Keratinocyte (primary cell): ENCODE measurements around the gene RPS27A. TPM values are rescaled to one million over a fixed set of nuclear protein-coding genes. Genes with fewer than 3 reads are reported as not detected.
"Not testable (repeated sequence)": the region's sequence is repeated elsewhere in the genome, so short reads cannot be mapped to it uniquely, and the experiment has no call there.

ENCODE experiments used
- DNase-seq: peaks from one replicate; pipeline ENCODE4 v3.0.0-alpha.2; 2011; ENCODE audit warnings: low read depth, missing footprints, low spot score
- FAIRE-seq: peaks from 2 replicates; lab custom pipeline; 2011; peaks lifted over from hg19 to GRCh38; lab: Jason Lieb, UNC
- H2AFZ ChIP-seq: 2 replicates; pipeline ENCODE4 v1.6.0; 2012; ENCODE audit warnings: low read length, control low read depth, inconsistent platforms; ENCODE audit not compliant: control insufficient read depth
- H3K27ac ChIP-seq: 2 replicates; pipeline ENCODE4 v1.5.1; 2011; ENCODE audit warnings: low read length; ENCODE audit not compliant: control insufficient read depth, insufficient read depth
- H3K27me3 ChIP-seq: 3 replicates; pipeline ENCODE4 v1.6.0; 2011; ENCODE audit warnings: low read length; ENCODE audit not compliant: control insufficient read depth, insufficient read depth; ENCODE audit errors: extremely low read depth
- H3K36me3 ChIP-seq, 2 experiments: 2 replicates in 1 of 2; 3 replicates in 1 of 2; pipeline ENCODE4 v1.5.1; 2011; ENCODE audit warnings: low read length in 2 of 2, mild to moderate bottlenecking in 1 of 2; ENCODE audit not compliant: control insufficient read depth in 2 of 2, insufficient read depth in 2 of 2; ENCODE audit errors: extremely low read depth in 1 of 2
- H3K4me1 ChIP-seq: 3 replicates; pipeline ENCODE4 v1.5.1; 2011; ENCODE audit warnings: low read length; ENCODE audit not compliant: control insufficient read depth, insufficient read depth; ENCODE audit errors: extremely low read depth
- H3K4me2 ChIP-seq: 3 replicates; pipeline ENCODE4 v1.6.0; 2011; ENCODE audit warnings: low read depth, low read length; ENCODE audit not compliant: control insufficient read depth, insufficient read depth; ENCODE audit errors: extremely low read depth
- H3K4me3 ChIP-seq, 3 experiments: fragments of 200-600 bp in 1 of 3; sonication (generic) in 1 of 3; 2 replicates in 2 of 3; 3 replicates in 1 of 3; pipeline ENCODE4 v1.5.1; 2011 to 2016; ENCODE audit warnings: low read length in 3 of 3, mild to moderate bottlenecking in 3 of 3, control low read depth in 2 of 3, inconsistent platforms in 1 of 3, low read depth in 1 of 3, mixed read lengths in 1 of 3, mixed run types in 1 of 3, moderate library complexity in 1 of 3; ENCODE audit not compliant: control insufficient read depth in 2 of 3, insufficient read depth in 2 of 3; ENCODE audit errors: extremely low read depth in 1 of 3
- H3K79me2 ChIP-seq: 2 replicates; pipeline ENCODE4 v1.6.0; 2012; ENCODE audit warnings: low read length; ENCODE audit not compliant: control insufficient read depth, insufficient read depth
- H3K9ac ChIP-seq: 3 replicates; pipeline ENCODE4 v1.6.0; 2011; ENCODE audit warnings: low read length; ENCODE audit not compliant: control insufficient read depth, insufficient read depth; ENCODE audit errors: extremely low read depth
- H3K9me1 ChIP-seq: 3 replicates; pipeline ENCODE4 v1.6.0; 2011; ENCODE audit warnings: low read length; ENCODE audit not compliant: control insufficient read depth, insufficient read depth; ENCODE audit errors: extremely low read depth
- H3K9me3 ChIP-seq: 2 replicates; pipeline ENCODE4 v1.5.1; 2012; ENCODE audit warnings: low read depth, low read length; ENCODE audit not compliant: control insufficient read depth
- H4K20me1 ChIP-seq: 3 replicates; pipeline ENCODE4 v1.6.0; 2011; ENCODE audit warnings: low read length; ENCODE audit not compliant: control insufficient read depth, insufficient read depth; ENCODE audit errors: extremely low read depth
- EZH2 ChIP-seq: IDR thresholded peaks from one replicate; pipeline ENCODE4 v1.6.1; 2012; ENCODE audit warnings: inconsistent platforms, mild to moderate bottlenecking, low read length, moderate library complexity
- dilution Hi-C: fragments of 300-500 bp; cut with MboI; formaldehyde crosslinking; loops from one replicate; pipeline ENCODE4 v1.7.0; 2020; ENCODE audit warnings: low sequenced_read_pairs; ENCODE audit not compliant: extremely low pct_ligation_motif_present
- polyA plus RNA-seq, 5 experiments: library from polyadenylated mRNA; depleted of rRNA in 3 of 5; stranded (reverse) in 3 of 5; stranded (forward) in 1 of 5; unstranded in 1 of 5; fragments of >200 nt; gene quantifications; 1 replicate in 1 of 5; 2 replicates in 3 of 5; 3 replicates in 1 of 5; pipeline versions ENCODE4 v1.2.1 to v1.2.3, GENCODE V29; 2011 to 2012; ENCODE audit warnings: missing spikeins in 2 of 5, low read depth in 1 of 5, low replicate concordance in 1 of 5
- TF ChIP-seq, protein P1 (sequence below), 3 experiments: IDR thresholded peaks in 1 of 3; conservative IDR thresholded peaks in 1 of 3; optimal IDR thresholded peaks in 1 of 3; 2 replicates in 2 of 3; 3 replicates in 1 of 3; pipeline versions ENCODE3 to v1.5.1; 2011; ENCODE audit warnings: low read length in 3 of 3, mild to moderate bottlenecking in 3 of 3, moderate library complexity in 2 of 3, control low read depth in 1 of 3, inconsistent platforms in 1 of 3; ENCODE audit not compliant: insufficient read depth in 2 of 3; ENCODE audit errors: extremely low read depth in 1 of 3

The RPS27A gene
- polyA plus RNA-seq, 1 donor (not counting 4 experiments of a cell fraction or from before 2014, with no cell fraction given) = 2,341 TPM

- Histone ChIP-seq H3K9ac (no peak overlapping the region), H4K20me1 (no peaks in the 10 kb centered on the region), H3K4me2 (no peak overlapping the region), H3K4me3 (no peak overlapping the region), H3K79me2 (peaks cover 29% of the 10 kb centered on the region), H3K36me3 (peaks cover 0 to 4% of the 10 kb centered on the region in 2 experiments), H3K9me3 (no peaks in the 10 kb centered on the region), H3K27me3 (no peaks in the 10 kb centered on the region), H3K27ac (no peak overlapping the region), H3K9me1 (no peaks in the 10 kb centered on the region), H3K4me1 (peaks cover 4% of the 10 kb centered on the region), H2AFZ (no peak overlapping the region)
- FAIRE-seq (no peak), DNase-seq (no peak)
- dilution Hi-C loops = no loop called here
- TF ChIP-seq EZH2 = no peak
- TF ChIP-seq, protein P1, sequence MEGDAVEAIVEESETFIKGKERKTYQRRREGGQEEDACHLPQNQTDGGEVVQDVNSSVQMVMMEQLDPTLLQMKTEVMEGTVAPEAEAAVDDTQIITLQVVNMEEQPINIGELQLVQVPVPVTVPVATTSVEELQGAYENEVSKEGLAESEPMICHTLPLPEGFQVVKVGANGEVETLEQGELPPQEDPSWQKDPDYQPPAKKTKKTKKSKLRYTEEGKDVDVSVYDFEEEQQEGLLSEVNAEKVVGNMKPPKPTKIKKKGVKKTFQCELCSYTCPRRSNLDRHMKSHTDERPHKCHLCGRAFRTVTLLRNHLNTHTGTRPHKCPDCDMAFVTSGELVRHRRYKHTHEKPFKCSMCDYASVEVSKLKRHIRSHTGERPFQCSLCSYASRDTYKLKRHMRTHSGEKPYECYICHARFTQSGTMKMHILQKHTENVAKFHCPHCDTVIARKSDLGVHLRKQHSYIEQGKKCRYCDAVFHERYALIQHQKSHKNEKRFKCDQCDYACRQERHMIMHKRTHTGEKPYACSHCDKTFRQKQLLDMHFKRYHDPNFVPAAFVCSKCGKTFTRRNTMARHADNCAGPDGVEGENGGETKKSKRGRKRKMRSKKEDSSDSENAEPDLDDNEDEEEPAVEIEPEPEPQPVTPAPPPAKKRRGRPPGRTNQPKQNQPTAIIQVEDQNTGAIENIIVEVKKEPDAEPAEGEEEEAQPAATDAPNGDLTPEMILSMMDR (optimal IDR thresholded peaks at IDR 0.05 in 1 of 3, IDR thresholded peaks at IDR 0.05 in 1 of 3, conservative IDR thresholded peaks at IDR 0.05 in 1 of 3; ENCODE audit: extremely low read depth in 1 of 3, insufficient read depth in 2 of 3, low read length in 3 of 3) = no peak
Measured at GRCh38 chr2:55224761-55225261, 7.7 kb upstream of the RPS27A start.

GRCh38 chr2:55225481-55226020 is 6.9 kb upstream of the RPS27A start:
- Histone ChIP-seq H3K4me1 (peaks cover 4% of the 10 kb centered on the region), H4K20me1 (no peaks in the 10 kb centered on the region), H3K9me1 (no peaks in the 10 kb centered on the region), H3K27ac (no peak overlapping the region), H2AFZ (no peak overlapping the region), H3K9me3 (no peaks in the 10 kb centered on the region), H3K27me3 (no peaks in the 10 kb centered on the region), H3K4me2 (no peak overlapping the region), H3K4me3 (no peak overlapping the region), H3K36me3 (peaks cover 0 to 4% of the 10 kb centered on the region in 2 experiments), H3K9ac (no peak overlapping the region), H3K79me2 (peaks cover 36% of the 10 kb centered on the region)
- dilution Hi-C loops = no loop called here
- FAIRE-seq (no peak), DNase-seq (no peak)
- TF ChIP-seq EZH2 = no peak
- TF ChIP-seq, protein P1 (optimal IDR thresholded peaks at IDR 0.05 in 1 of 3, IDR thresholded peaks at IDR 0.05 in 1 of 3, conservative IDR thresholded peaks at IDR 0.05 in 1 of 3; ENCODE audit: extremely low read depth in 1 of 3, insufficient read depth in 2 of 3, low read length in 3 of 3) = no peak

DNA sequence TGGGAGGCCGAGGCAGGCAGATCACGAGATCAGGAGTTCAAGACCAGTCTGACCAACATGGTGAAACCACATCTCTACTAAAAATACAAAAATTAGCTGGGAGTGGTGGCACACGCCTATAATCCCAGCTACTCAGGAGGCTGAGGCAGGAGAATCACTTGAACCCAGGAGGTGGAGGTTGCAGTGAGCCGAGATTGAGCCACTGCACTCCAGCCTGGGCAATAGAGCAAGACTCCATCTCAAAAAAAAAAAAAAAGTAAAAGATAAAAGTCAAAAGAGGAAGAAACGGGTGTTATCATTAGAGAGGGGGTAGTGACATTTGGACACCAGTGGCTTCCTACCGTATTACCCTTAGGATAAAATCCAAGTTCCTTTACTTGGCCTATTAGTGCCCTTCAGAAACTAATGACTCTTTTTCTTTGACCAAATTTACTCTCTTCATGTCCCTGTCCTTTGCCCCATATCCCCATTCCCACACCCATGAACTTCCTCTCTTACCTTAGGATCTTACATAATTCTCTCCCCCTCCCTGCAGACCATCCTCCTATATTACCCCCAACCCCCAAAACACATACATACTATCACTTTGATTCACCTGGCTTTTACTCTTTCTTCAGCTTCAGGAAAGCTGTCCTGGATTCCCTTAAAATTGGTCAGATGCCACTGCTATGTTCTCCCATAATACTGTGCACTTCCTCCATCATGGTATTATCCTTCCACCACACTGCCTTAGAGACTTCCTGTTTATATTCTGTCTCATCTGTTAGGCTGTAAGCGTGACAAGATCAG is 4.9 kb upstream of the RPS27A start:
- H2AFZ ChIP-seq, FAIRE-seq, H4K20me1 ChIP-seq, H3K4me1 ChIP-seq, H3K4me2 ChIP-seq, H3K4me3 ChIP-seq, H3K27me3 ChIP-seq, H3K9me3 ChIP-seq, DNase-seq, dilution Hi-C loops, H3K9ac ChIP-seq, H3K36me3 ChIP-seq, H3K9me1 ChIP-seq, H3K27ac ChIP-seq: not testable (repeated sequence)
- peaks cover 49% of the 10 kb centered on the region for H3K79me2 ChIP-seq
